Measurements from ENCODE around the gene CAPN7.

- TF ChIP-seq CTCF (IDR thresholded peaks at IDR 0.05), result no peak
- no peak for TF ChIP-seq POLR2A (IDR thresholded peaks at IDR 0.05)
Observed at GRCh38 chr3:15261274-15261673, 55.2 kb downstream of the CAPN7 start.

Data from ovary (tissue), 3 donors.